Globus pallidus (tissue), 1 donor: ENCODE results near the gene CAPSL.
"Not testable (repeated sequence)": the region's sequence is repeated elsewhere in the genome, so short reads cannot be mapped to it uniquely, and the experiment has no call there.

ENCODE experiments used
- DNase-seq: peaks from one replicate; pipeline ENCODE4 v3.0.0-alpha.2; 2015; ENCODE audit warnings: low spot score

CAPSL gene

GRCh38 chr5:35938568-35939227, at the start of gene CAPSL:
TSS of gene CAPSL (minus strand) at chr5:35938622. CDS start at chr5:35921120, 17,502 bp downstream.
- DNase-seq, result no peak

GRCh38 chr5:35987776-35988175, 49.4 kb upstream of the CAPSL start:
- no peak for DNase-seq

GRCh38 chr5:35979715-35980114, 41.3 kb upstream of the CAPSL start:
- no peak for DNase-seq

- DNase-seq, result not testable (repeated sequence)
Observed at GRCh38 chr5:35976859-35977258, 38.4 kb upstream of the CAPSL start.

- DNase-seq, result no peak
Observed at GRCh38 chr5:35974570-35974969, 36.1 kb upstream of the CAPSL start.

- no peak for DNase-seq
Observed at GRCh38 chr5:35971878-35972210, 33.4 kb upstream of the CAPSL start.

GRCh38 chr5:35971186-35971877, 32.9 kb upstream of the CAPSL start:
- DNase-seq, result no peak

- DNase-seq, result no peak
Observed at GRCh38 chr5:35963381-35963843, 25.0 kb upstream of the CAPSL start.

GRCh38 chr5:35960328-35960727, 21.9 kb upstream of the CAPSL start:
- DNase-seq, result no peak

GRCh38 chr5:35956429-35956828, 18.0 kb upstream of the CAPSL start:
- DNase-seq, result no peak

- no peak for DNase-seq
Observed at GRCh38 chr5:35954175-35954574, 15.8 kb upstream of the CAPSL start.

GRCh38 chr5:35947085-35947484, 8.7 kb upstream of the CAPSL start:
- DNase-seq, result no peak

GRCh38 chr5:35939639-35940038, 1.2 kb upstream of the CAPSL start:
- DNase-seq, result no peak

- DNase-seq, result peak; percentile 50
Observed at GRCh38 chr5:35926389-35927051, 11.9 kb downstream of the CAPSL start.

- DNase-seq, result peak; percentile 59
Observed at GRCh38 chr5:35924950-35925722, 13.3 kb downstream of the CAPSL start.

GRCh38 chr5:35924122-35924949, 14.1 kb downstream of the CAPSL start:
- no peak for DNase-seq

- no peak for DNase-seq
Observed at GRCh38 chr5:35922468-35922867, 16.0 kb downstream of the CAPSL start.

- DNase-seq, result no peak
Observed at GRCh38 chr5:35921930-35922329, 16.5 kb downstream of the CAPSL start.

GRCh38 chr5:35920890-35921289, 17.5 kb downstream of the CAPSL start:
- no peak for DNase-seq

- no peak for DNase-seq
Observed at GRCh38 chr5:35919191-35919590, 19.2 kb downstream of the CAPSL start.

GRCh38 chr5:35908814-35909213, 29.6 kb downstream of the CAPSL start:
- no peak for DNase-seq

GRCh38 chr5:35908228-35908627, 30.2 kb downstream of the CAPSL start:
- no peak for DNase-seq
